Breast epithelium (tissue), 4 donors: ENCODE results near the gene TMEM203. TPM values are rescaled to one million over a fixed set of nuclear protein-coding genes. Genes with fewer than 3 reads are reported as not detected.
A peak's percentile ranks its signal among the peaks of the same experiment; 100 is the strongest.

Experiments
- DNase-seq, 2 donors: peaks; one replicate each; pipeline ENCODE4 v3.0.0-alpha.2; 2019; ENCODE audit warnings: low spot score in 2 of 2
- H3K27ac ChIP-seq, 2 donors: fragments of 200-600 bp; sonication (generic) in 1 of 2; one replicate each; pipeline ENCODE4 v1.5.1; 2016 to 2019; ENCODE audit warnings: mild to moderate bottlenecking in 1 of 2
- H3K27me3 ChIP-seq, 2 donors: fragments of 200-600 bp; sonication (generic) in 1 of 2; one replicate each; pipeline versions ENCODE4 v1.5.1 to v1.6.0; 2017 to 2019; ENCODE audit warnings: control low read depth in 1 of 2, mild to moderate bottlenecking in 1 of 2
- H3K36me3 ChIP-seq: fragments of 200-600 bp; one replicate; pipeline ENCODE4 v1.5.1; 2019
- H3K4me1 ChIP-seq, 2 donors: fragments of 200-600 bp; sonication (generic); one replicate each; pipeline ENCODE4 v1.5.1; 2016 to 2019; ENCODE audit warnings: control low read depth in 1 of 2
- H3K4me3 ChIP-seq, 3 donors: fragments of 200-600 bp; sonication (generic); 1 replicate in 2 of 3; 2 replicates in 1 of 3; pipeline ENCODE4 v1.5.1; 2016 to 2019; ENCODE audit warnings: mild to moderate bottlenecking in 3 of 3, moderate library complexity in 2 of 3
- H3K9me3 ChIP-seq, 2 donors: fragments of 200-600 bp; sonication (generic) in 1 of 2; one replicate each; pipeline ENCODE4 v1.5.1; 2016 to 2019; ENCODE audit warnings: control low read depth in 1 of 2
- POLR2A ChIP-seq: fragments of 450-650 bp; IDR thresholded peaks from one replicate; pipeline ENCODE4 v1.6.1; 2016; ENCODE audit warnings: antibody characterized with exemption, mild to moderate bottlenecking, moderate library complexity
- POLR2AphosphoS5 ChIP-seq, 3 donors: sonication (generic); formaldehyde crosslinking; IDR thresholded peaks; one replicate each; pipeline ENCODE4 v1.6.1; 2017; ENCODE audit warnings: antibody characterized with exemption in 3 of 3
- intact Hi-C: fragments of 100-400 bp; cut with DNase I; formaldehyde crosslinking; loops from one replicate; pipeline ENCODE4 v1.15.1; 2023; ENCODE audit warnings: low total_unique reads
- total RNA-seq, 3 donors: library from RNA; depleted of rRNA; stranded (reverse); fragments of >200 nt; gene quantifications; one replicate each; pipeline ENCODE4 v1.1.0, GENCODE V29; 2016
- TF ChIP-seq, protein P1 (sequence below), 3 donors: fragments of 450-650 bp; IDR thresholded peaks; one replicate each; pipeline ENCODE4 v1.5.1; 2016 to 2017; ENCODE audit warnings: antibody characterized with exemption in 3 of 3, mild to moderate bottlenecking in 3 of 3, moderate library complexity in 3 of 3

Gene TMEM203
- total RNA-seq, 3 donors from 2014 or later, result 26.5 to 36.6 (median 26.6) TPM

DNA sequence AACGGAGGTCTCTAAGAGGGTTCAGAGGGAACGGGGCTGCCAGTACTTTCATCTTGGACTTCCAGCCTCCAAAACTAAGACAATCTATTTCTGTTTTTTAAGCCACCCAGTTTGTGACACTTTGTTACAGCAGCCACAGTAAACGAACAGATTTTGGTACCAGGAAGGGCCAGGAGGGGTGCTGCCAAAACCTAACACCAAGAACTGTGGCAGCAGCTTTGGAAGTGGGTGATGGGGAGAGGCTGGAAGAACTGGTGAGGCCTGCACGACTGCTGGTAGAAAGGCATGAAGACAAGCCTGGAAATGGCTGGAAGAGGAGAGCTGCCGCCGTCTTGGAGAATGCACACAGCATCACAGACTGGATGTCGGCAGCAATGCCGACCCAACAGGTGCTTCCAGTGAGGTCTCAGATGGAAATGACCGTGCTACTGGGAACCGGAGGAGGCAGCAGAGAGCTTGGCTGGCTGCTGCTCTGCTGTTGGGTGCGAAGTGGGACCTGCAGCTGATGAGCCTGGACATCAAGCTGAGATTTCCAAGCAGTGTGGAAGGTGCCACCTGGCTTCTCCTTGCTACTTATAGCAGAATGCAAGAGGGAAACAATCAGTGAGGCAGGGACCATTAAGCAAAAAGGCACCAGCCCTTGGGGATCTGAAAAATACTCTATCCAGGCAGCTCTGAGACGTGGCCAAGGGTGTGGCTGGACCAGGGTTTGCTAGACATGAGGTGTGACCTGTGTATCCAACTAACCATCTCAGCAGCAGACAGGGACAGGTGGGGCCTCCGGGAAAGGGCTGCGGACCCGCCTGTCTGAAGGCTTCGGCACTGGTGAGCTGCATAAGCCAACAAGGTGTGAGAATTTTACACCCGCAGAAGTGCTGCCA, 28.9 kb downstream of the TMEM203 start:
- Histone ChIP-seq H3K4me1 (peaks cover 10 to 11% of the 10 kb centered on the region in 2 donors), H3K9me3 (no peaks in the 10 kb centered on the region), H3K36me3 (peaks cover 3% of the 10 kb centered on the region), H3K27me3 (no peaks in the 10 kb centered on the region), H3K4me3 (no peak overlapping the region), H3K27ac (no peak overlapping the region)
- TF ChIP-seq, protein P1, sequence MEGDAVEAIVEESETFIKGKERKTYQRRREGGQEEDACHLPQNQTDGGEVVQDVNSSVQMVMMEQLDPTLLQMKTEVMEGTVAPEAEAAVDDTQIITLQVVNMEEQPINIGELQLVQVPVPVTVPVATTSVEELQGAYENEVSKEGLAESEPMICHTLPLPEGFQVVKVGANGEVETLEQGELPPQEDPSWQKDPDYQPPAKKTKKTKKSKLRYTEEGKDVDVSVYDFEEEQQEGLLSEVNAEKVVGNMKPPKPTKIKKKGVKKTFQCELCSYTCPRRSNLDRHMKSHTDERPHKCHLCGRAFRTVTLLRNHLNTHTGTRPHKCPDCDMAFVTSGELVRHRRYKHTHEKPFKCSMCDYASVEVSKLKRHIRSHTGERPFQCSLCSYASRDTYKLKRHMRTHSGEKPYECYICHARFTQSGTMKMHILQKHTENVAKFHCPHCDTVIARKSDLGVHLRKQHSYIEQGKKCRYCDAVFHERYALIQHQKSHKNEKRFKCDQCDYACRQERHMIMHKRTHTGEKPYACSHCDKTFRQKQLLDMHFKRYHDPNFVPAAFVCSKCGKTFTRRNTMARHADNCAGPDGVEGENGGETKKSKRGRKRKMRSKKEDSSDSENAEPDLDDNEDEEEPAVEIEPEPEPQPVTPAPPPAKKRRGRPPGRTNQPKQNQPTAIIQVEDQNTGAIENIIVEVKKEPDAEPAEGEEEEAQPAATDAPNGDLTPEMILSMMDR (IDR thresholded peaks at IDR 0.05), result peak in 2 of 3 donors; percentile 51 to 58
- no peak for TF ChIP-seq POLR2AphosphoS5 (IDR thresholded peaks at IDR 0.05)
- no peak for DNase-seq
- intact Hi-C loops, result no loop called here

DNA sequence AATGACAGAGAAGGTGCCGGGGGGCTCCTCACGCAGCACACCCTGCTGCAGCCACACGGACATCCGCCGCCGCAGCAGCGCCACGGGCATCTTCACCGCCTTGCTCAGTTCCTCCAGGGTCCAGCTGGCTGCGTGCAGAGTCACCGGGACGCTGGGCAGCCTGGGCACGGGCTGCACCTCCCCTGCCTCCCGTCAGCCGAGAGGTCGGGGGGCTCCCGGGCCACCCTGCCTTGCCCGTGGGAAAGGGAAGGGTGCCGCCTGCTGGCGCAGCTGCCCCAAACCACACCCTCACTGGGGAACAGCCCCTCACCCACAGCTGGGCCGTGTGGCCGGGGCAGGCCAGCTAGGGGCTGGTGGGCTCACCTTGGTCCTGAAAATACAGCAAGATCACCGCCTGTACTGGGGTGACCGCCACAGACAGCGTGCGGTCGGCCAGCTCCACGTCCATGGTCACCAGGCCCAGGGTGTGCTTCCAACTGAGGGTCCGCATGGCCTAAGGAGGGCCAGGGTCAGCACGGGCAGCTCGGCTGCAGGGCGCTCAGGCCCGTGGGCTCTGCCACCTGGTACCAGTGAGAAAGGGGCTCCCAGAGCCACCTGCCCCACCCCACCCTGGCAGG, 30.0 kb downstream of the TMEM203 start:
- peaks cover 11 to 17% of the 10 kb centered on the region in 2 donors for H3K4me1 ChIP-seq
- TF ChIP-seq POLR2A, result no peak
- TF ChIP-seq POLR2AphosphoS5 (IDR thresholded peaks at IDR 0.05), result no peak
- TF ChIP-seq, protein P1 (IDR thresholded peaks at IDR 0.05), result no peak
- intact Hi-C loops, result no loop called here
- peaks cover 0 to under 1% of the 10 kb centered on the region in 2 donors for H3K27me3 ChIP-seq
- no peaks in the 10 kb centered on the region for H3K9me3 ChIP-seq
- H3K4me3 ChIP-seq, result no peak overlapping the region
- no peak for DNase-seq
- peak overlapping the region in 1 of 2 donors; percentile 81 for H3K27ac ChIP-seq
- no peaks in the 10 kb centered on the region for H3K36me3 ChIP-seq

DNA sequence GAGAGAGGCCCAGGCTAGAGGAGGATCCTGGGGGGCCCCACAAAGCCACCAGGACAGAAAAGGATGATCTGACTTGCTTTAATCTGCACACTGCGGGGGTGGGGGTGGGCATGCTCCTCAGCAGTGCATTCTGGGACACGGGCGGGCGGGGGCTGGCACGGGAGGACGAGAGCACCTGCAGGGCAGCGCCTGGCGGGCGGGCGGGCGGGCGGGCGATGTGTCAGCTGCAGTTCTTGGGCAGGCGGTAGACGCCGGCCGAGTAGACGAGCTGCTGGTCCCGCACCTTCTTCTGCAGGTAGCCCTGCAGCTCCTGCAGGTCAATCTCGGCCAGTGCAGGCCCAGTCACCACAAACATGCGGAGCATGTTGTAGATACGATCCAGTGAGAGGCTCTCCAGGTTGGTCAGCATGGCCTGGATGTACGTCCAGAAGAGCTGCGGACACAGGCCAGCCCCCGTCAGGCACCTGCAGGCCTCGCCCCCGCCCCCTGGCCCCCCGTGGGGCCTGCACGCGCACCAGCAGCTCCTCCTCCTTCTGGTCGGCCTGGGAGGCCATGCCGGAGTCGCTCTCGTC, 30.6 kb downstream of the TMEM203 start:
- Histone ChIP-seq H3K4me3 (no peak overlapping the region), H3K36me3 (no peaks in the 10 kb centered on the region), H3K4me1 (peaks cover 16 to 17% of the 10 kb centered on the region in 2 donors), H3K27ac (peak overlapping the region in 1 of 2 donors; percentile 81), H3K9me3 (no peaks in the 10 kb centered on the region), H3K27me3 (peaks cover under 1 to 7% of the 10 kb centered on the region in 2 donors)
- intact Hi-C loops, result no loop called here
- TF ChIP-seq POLR2AphosphoS5 (IDR thresholded peaks at IDR 0.05) (no peak), POLR2A (no peak)
- TF ChIP-seq, protein P1 (IDR thresholded peaks at IDR 0.05), result no peak
- DNase-seq, result no peak

DNA sequence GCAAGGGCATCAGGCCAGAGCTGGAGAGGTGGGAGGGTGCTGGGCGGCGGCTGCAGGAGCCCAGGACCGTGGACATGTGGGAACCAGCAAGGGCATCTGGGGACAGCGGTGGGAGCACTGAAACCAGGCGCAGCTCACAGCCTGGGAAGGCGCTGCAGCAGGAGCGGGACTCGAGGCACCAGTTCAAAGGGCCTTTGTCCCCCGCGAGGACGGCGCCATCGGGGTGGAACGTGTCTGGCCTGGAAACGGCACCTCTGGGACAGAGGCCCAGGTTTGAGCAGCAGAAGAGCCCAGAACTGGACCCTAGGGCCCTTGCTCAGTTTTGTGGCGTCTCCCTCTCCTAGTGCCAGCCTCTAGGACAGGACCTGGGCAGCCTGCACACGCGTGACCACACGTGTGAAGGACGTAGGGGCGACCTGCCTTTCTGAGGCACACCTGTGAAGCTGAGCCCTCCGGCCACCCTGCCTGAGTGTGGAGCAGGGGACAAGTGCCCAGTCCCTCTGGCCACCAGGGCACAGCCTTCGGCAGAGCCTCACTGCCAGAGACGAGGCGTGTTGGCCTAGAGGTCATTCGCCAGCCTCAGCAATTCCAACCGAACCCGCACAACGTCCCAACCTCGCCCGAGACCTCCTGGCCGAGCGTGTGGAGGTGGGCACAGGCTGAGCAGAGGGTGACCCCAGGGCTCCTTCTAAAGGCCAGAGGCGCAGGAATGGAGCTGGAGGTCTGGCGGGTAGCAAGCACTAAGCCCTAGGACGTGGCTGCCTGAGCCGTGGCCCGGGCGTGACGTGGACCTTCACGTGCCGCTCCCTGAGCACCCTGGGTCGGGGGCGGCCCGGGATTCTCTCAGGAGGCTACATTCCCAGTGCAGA, 31.4 kb downstream of the TMEM203 start:
- Histone ChIP-seq H3K9me3 (no peaks in the 10 kb centered on the region), H3K27me3 (peaks cover 5 to 14% of the 10 kb centered on the region in 2 donors), H3K4me3 (peak overlapping the region in 2 of 3 donors; percentile 14 to 45), H3K4me1 (peaks cover 17 to 24% of the 10 kb centered on the region in 2 donors), H3K27ac (peak overlapping the region; percentile 64 to 81), H3K36me3 (no peaks in the 10 kb centered on the region)
- intact Hi-C loops, result no loop called here
- TF ChIP-seq POLR2AphosphoS5 (IDR thresholded peaks at IDR 0.05), result no peak
- TF ChIP-seq, protein P1 (IDR thresholded peaks at IDR 0.05), result no peak
- TF ChIP-seq POLR2A, result no peak
- DNase-seq, result no peak
